Right renal pelvis (tissue), 4 donors: ENCODE data around the gene PAX5. TPM values are rescaled to one million over a fixed set of nuclear protein-coding genes. Genes with fewer than 3 reads are reported as not detected.

Source experiments
- DNase-seq, 4 donors: peaks; one replicate each; pipeline ENCODE4 v3.0.0-alpha.2; 2013; ENCODE audit warnings: low read depth in 4 of 4, low spot score in 3 of 4, missing footprints in 1 of 4
- polyA plus RNA-seq, 4 donors: library from polyadenylated mRNA; unstranded; fragments of 120-200 nt; gene quantifications; one replicate each; pipeline ENCODE4 v1.2.1, GENCODE V29; 2013; ENCODE audit not compliant: insufficient read length in 4 of 4

PAX5 gene
- polyA plus RNA-seq, 4 donors: 0.08 to 0.19 (median 0.16) TPM

DNA sequence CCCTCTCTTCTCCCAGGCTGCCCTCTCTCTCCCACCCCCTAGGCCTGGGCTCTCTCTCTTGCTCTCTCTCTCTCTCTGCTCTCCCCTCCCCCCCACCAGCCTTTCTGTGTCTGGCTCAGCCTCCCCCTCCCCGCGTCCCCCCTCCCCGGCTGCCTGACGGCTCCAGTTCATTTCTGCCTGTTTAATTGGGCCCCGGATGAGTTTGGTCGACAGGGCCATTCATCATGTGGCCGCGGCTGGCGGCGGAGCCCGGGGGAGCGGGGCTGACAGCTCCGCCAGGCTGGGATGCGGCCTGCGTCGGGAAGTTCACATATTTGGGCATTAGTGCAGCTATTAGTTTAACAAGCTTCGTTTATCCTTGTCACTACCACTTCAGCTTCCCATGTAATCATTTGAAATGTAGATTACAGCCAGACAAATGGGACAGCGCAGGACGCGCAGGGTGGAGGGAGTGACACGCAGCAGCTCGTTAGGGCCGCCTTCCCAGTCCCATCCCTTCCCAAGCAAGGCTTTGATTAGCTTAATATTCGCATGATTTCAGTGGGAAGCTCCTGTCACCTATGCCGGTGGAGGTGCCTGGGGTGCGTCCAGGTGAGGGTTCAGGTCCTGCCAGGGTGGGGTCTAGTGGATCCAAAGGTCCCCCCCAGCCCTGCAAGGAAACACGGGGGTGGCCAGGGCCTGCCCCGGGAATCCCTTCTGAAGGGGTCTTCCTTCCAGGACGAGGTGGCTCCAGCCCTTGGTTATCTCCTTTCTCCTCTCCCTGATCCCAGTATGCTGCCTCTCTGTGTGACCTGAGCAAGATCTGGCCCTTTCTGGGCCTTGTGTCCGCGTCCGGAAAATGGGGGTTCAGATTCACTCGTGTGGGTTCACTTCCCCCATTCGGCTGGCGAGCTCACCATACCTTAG lies 214.8 kb downstream of the PAX5 start:
- peak; percentile 51 to 60 (median 58) for DNase-seq

DNA sequence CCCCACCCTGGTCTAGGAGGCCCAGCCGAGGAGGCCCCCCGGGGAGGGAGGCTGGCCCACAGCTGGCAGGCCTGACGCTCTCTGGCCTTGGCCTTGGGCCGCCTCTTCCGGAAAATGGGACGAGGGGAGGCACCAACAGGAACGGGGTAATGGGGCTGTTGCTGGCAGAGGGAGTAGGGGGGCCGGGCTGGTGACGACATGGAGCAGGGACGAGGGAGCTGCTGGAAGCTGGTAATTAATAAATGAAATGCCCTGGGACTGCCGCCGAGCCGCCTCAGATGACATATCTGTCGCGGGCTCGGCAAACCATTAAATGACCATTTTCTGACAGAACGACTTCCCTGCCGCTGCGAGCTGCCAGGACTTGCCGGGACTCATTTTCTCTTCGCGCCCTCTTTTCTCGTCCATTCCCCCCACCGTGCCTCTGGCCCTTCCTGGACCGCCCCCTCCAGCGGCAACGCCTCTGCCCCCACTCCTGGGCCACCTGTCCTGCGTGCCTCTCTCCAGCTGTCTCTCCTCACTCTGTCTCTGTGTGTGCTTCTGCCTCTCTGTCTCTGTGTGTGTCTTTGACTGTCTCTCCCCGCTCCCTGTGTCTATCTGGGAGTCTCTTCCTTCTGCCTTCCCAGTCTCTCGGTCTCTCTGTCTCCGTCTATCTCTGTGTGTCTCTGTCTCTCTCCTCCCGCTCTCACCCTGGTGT lies 215.7 kb downstream of the PAX5 start:
- DNase-seq: no peak

GRCh38 chr9:36817160-36817834 lies 216.8 kb downstream of the PAX5 start:
- no peak for DNase-seq

DNA sequence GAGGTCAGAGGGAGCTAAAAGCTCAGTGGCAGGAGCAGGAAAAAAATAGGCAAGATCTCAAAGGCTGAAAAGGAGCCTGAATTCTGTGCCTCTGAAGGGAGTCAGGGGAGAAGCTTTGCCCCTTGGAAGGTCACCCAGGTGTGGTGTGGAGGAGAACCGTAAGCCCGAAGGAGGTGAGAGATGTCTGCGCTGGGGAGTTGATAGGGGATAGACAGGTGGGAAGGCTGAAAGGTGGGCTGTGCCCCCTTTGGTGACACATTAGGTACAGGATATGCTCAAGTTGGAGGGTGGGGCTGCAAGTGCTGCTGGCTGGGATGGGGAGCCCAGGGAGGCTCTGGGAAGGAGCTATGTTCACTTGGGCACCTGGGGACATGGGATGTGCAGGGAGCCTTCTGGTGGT lies 217.7 kb downstream of the PAX5 start:
- no peak for DNase-seq

DNA sequence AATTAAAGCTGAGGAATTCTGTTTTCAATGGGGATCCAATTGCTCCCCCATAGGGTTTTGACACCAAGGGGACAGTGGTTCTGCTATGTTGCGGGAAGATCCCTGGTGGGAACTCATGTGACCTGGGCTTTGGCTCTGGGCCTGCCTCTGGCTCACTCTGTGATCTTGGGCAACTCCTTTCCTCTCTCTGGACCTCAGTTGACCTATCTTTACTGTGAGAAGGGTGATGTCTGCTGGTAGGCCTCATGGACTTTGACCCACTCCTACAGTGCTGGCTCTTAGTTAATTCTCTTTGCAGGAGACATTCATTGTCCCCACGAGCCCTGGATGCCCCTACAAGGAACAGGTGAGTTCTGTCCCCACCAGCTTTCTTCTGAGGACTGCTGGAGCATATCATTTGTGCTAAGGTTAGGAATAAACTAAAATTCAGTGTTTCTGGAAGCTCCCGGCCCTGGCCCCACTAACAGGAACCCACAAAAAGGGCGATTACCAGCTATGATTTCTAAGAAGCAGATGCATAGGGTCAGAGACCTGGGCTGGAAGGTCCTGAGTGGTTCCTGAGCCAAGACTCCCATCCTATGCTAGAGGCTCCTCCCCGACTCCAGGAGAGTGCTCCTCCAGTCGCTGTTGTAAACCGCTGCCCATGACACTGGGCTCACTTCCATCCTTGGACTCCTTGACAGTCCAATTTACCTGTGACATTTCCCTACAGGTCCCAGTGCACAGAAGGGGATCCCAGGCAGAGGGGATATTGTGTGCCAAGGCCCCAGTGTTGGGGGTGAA lies 218.3 kb downstream of the PAX5 start:
- DNase-seq: no peak

DNA sequence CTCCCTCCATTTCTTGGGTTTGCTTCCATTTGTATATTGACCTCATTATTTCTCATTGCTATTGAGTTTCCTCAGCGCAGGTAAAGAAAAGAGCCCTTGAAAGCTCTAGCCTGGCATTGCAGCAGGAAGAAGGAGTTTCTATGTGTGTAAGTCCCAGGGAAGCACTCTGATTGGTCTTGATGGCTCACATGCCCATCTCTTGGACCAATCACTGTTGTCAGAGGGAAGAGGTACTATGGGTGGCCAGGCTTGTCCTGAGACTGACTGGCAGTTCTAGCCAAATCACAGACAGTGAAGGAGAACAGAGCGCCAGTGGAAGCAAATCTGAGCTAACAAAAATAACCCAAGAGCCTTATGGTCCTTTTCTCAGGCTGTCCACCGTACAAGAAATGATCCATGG lies 219.0 kb downstream of the PAX5 start:
- DNase-seq: no peak

GRCh38 chr9:36813154-36813553 lies 220.9 kb downstream of the PAX5 start:
- DNase-seq: no peak

DNA sequence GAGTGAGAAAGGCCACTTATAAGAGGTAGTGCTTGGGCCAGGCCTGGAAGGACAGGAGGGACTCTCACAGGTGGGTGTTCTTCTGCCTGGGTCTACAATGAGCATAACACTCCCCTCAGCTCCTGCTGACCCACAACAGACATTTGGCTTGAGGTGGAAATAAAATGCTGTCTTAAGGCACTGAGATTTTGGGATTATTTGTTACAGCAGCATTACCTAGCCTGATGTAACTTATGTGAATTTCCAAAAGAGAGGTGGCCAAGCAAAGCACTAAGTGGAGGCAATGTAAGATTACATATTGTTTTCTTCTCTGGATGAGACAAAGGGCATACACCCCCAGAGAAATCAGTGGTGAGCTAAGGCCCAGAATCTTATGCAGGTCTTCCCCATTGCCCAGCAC lies 221.5 kb downstream of the PAX5 start:
- DNase-seq: no peak

GRCh38 chr9:36808251-36808650 lies 225.8 kb downstream of the PAX5 start:
- no peak for DNase-seq

- DNase-seq: no peak
Measured at GRCh38 chr9:36803961-36804360, 230.1 kb downstream of the PAX5 start.

- no peak for DNase-seq
Measured at GRCh38 chr9:36802201-36802920, 231.7 kb downstream of the PAX5 start.

- no peak for DNase-seq
Measured at GRCh38 chr9:36800455-36800854, 233.6 kb downstream of the PAX5 start.

DNA sequence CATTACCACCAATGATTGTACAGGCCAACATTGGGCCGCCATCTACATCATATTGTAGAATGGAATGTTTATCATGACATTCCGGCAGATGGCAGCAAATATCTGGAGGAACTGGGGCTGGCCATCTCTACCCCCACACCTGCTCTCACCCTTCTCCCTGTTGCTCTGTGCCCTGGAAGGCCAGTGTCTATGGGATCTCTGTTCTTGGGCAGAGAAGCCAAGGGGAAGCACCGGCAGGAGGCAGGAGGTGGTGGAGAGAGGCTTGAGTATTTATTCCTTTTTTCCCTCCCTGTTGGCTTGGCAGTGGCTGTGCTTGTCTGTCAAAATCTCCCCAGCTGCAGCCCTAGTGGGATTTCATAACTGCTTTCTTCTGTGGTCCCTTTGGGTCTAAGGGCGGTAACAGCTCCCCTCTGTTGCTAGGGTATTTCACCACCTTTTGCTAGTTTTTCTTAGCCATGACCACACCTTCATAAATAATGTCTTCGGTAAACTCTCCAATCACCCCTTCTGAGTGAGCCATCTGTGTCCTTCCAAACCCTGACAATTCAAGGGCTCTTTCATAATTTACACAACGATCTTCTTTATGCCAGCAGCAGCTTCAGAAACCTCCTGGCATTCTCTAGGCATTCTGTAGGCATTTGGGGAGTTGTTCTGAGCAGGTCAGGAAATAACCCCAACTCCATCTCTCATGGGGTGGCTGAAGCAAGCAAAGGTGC lies 235.6 kb downstream of the PAX5 start:
- no peak for DNase-seq

DNA sequence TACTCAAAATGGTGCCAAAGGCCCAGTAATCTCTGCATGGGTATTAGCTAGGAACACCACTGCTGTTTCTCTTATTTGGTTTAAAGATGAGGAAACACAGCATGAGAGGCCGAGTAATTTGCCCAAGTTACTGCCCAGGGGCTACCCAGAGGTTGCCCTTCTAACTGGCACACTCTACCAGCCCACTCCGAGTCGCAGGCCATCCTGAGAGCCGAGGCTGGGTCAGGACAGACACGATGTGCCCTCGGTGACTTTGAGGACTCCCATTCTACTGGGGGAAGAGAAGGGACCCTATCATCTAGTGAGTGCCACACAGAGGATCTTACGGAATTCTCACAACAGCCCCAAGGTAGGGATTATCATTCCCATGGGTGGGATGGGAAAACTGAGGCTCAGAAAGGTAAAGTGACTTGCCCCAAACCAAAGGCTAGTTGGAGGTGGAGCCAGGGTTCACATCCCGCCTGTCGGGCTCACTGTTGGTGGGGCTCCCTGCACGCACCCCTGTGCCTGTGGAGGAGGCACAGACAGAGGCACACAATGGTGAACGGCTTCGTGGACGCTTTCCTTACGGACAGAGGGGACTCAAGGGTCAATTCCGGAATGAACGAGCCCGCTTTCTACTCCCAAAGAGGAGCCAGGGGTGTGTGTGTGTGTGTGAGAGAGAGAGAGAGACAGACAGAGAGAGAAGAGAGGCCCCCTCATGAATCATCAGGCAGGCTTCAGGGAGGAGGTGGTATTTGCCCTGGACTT lies 236.4 kb downstream of the PAX5 start:
- no peak for DNase-seq

GRCh38 chr9:36796671-36797419 lies 237.2 kb downstream of the PAX5 start:
- no peak for DNase-seq

GRCh38 chr9:36794461-36794860 lies 239.6 kb downstream of the PAX5 start:
- no peak for DNase-seq

DNA sequence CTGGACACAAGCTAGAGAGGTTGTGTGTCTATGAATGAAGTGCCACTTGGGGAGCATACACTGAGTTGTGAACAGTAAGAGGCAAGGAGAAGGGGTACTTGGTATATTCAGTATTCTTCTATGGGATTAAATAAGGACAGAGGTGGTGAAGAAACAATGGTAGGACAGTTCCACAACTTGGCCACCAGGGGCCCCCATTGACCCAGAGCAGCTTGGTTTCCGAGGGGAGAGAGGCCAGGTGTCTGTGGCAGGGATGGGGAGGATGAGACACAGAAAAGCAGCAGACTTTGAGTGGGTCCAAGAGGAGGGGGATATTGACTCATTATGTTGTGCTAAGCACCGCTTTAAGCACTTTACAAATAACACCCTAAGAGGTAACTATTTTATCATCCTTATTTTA lies 240.8 kb downstream of the PAX5 start:
- DNase-seq: no peak
